GM12891 (cell line): ENCODE data around the gene PLEKHH1.

Experiments
- DNase-seq: peaks from one replicate; pipeline ENCODE4 v3.0.0; 2011; ENCODE audit warnings: low spot score; ENCODE audit not compliant: insufficient read length
- FAIRE-seq: peaks from 2 replicates; lab custom pipeline; 2011; peaks lifted over from hg19 to GRCh38; lab: Jason Lieb, UNC
- PAX5 ChIP-seq: IDR thresholded peaks from 2 replicates; pipeline ENCODE4 v1.6.1; 2011; ENCODE audit warnings: low read length, moderate library complexity, mild to moderate bottlenecking; ENCODE audit not compliant: insufficient read depth, severe bottlenecking
- POLR2A ChIP-seq: IDR thresholded peaks from 2 replicates; pipeline ENCODE4 v1.6.1; 2011; ENCODE audit warnings: low read depth, low read length, control low read depth
- POLR2AphosphoS5 ChIP-seq: IDR thresholded peaks from 2 replicates; pipeline ENCODE4 v1.6.1; 2011; ENCODE audit warnings: low read depth, low read length, control low read depth
- POU2F2 ChIP-seq: IDR thresholded peaks from 2 replicates; pipeline ENCODE4 v1.6.1; 2011; ENCODE audit warnings: low read depth, mild to moderate bottlenecking, control low read depth, low read length, moderate library complexity
- SPI1 ChIP-seq: IDR thresholded peaks from 2 replicates; pipeline ENCODE4 v1.6.1; 2011; ENCODE audit warnings: low read depth, low read length, control low read depth
- TAF1 ChIP-seq: IDR thresholded peaks from 2 replicates; pipeline ENCODE4 v1.6.1; 2011; ENCODE audit warnings: low read depth, low read length, control low read depth

Gene PLEKHH1

DNA sequence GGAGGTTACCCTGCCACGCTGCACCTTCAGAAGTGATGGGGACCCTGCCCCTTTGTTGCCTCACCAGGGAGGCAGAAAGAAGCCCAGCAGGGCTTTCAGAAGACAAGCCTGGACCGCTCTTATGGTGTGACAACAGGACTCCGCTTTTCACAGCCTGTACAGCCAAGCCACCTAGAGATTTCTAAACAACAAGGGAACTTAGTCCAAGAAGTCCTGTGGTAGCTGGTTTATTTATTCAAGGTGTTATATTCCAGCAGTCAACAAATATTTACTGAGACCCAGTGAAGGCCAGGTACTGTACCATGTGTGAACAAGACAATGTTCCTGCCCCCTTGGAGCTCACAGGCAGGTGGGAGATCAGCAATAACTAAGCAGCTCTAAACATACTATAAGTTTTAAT, 40.6 kb upstream of the PLEKHH1 start:
- TF ChIP-seq POLR2A, result no peak
- no peak for TF ChIP-seq PAX5
- no peak for TF ChIP-seq POLR2AphosphoS5
- no peak for TF ChIP-seq POU2F2
- TF ChIP-seq SPI1, result no peak
- TF ChIP-seq TAF1, result no peak
- FAIRE-seq (peak; percentile 33), DNase-seq (no peak)

DNA sequence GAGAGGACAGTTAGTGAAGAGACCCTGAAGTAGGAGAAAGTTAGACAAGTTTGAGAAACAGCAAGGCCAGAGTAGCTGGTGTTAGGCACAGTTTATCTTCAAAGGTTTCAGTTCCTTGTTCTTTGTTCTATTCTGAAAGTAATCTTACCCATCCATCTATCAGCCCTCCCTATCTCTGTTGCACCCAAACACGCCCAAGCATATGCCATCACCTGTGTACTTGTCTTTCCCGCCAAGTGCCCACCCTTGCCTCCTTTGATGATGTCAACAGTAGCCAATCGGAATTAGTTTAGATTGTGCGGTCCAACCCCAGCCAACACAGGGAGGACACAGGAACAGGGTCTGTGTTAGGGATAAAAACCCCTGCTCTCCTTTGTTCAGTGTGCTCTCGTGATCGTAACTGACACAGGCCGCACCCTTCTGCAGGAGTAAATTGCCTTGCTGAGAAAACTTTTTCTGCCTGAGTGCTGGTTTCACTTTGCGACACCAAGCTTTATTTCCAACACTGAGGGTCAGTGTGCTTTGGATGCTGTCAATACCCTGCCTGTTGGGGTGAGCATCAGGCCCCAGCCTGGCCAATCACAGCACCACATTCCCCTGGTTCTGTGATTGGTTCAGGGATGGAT, 39.9 kb upstream of the PLEKHH1 start:
- no peak for TF ChIP-seq POLR2A
- TF ChIP-seq POU2F2, result 0 out of 2 replicates have a peak, but pooled peaks have one; percentile 27
- peak; percentile 97 for TF ChIP-seq SPI1
- no peak for TF ChIP-seq POLR2AphosphoS5
- no peak for TF ChIP-seq TAF1
- TF ChIP-seq PAX5, result no peak
- DNase-seq (no peak), FAIRE-seq (peak; percentile 93)

DNA sequence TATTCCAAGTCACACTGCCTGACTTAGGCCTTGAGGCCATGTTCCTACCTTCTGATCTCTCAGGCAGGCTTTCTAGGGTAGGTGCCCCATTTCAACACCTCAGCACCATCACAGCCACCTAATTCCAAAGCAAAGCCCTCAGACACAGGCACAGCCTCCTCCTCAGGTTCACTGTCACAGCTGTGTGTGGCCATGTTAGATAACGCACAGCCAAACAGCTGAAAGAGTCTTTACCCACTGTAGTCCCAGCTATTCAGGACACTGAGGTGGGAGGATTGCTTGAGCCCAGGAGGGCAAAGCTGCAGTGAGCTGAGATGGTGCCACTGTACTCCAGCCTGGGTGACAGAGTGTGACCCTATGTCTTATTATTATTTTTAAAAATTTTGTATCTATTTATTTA, 37.3 kb upstream of the PLEKHH1 start:
- FAIRE-seq (no peak), DNase-seq (no peak)
- no peak for TF ChIP-seq PAX5

DNA sequence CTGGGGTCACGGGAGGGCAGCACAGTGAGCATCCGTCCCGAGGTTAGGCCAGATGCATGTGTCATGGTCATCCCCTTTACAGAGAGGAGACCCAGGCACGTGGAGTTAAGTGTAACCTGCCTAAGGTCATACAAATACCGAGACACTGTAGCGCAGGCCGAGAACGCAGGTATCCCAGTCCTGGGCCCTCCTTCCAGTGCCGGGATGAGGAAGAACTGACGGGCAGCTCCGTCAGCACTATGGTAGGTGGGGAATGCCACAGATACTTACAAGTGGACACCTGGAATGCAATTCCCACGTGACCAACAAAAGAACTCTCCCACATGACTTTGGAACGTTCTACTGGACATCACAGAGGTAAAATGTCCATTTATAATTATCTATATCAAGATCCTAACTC, 35.9 kb upstream of the PLEKHH1 start:
- FAIRE-seq (no peak), DNase-seq (no peak)
- no peak for TF ChIP-seq POLR2AphosphoS5
- TF ChIP-seq POU2F2, result no peak
- TF ChIP-seq SPI1, result no peak
- TF ChIP-seq PAX5, result no peak

DNA sequence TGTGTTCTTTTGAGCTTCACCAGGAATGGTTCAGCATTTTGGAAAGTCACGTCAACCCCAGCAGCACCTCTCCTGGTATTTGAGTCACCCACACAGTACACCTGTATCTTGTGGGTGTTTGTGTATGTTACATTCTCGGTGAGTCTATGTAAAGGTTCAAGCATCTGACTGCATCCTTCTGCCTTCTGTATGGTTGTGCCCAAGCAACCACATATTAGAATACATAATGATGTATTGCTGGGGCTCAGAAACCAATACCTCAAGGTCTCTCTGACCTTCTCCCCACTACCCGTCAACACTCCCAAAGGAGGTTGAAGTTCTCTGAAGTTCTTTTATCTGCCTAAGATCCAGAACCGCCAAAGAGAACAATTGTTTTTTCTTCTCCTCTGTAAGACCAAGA, 35.4 kb upstream of the PLEKHH1 start:
- FAIRE-seq (peak; percentile 5), DNase-seq (no peak)
- no peak for TF ChIP-seq POU2F2
- TF ChIP-seq PAX5, result no peak
- no peak for TF ChIP-seq POLR2A
- TF ChIP-seq TAF1, result no peak
- TF ChIP-seq POLR2AphosphoS5, result no peak
- no peak for TF ChIP-seq SPI1

DNA sequence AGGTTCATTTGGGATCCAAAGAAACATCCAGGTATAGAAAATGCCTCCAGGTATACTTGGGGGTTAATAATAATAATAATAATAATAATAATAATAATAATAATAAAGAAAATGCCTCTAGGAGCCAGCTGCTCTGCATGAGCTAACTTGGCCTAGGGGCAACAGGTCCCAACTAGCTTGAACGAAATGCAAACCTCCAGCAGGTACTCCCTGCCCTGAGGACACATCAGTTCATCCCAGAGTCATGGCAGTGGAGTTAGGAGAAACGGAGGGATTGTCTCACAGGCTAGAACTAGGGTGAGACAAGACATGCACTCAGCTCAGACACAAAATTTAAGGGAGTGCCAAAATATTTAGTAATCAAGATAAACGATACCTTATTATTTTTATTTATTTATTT, 32.1 kb upstream of the PLEKHH1 start:
- DNase-seq, result no peak
- TF ChIP-seq POU2F2 (no peak), POLR2A (no peak), SPI1 (no peak), POLR2AphosphoS5 (no peak), TAF1 (no peak), PAX5 (no peak)
- FAIRE-seq, result no peak

DNA sequence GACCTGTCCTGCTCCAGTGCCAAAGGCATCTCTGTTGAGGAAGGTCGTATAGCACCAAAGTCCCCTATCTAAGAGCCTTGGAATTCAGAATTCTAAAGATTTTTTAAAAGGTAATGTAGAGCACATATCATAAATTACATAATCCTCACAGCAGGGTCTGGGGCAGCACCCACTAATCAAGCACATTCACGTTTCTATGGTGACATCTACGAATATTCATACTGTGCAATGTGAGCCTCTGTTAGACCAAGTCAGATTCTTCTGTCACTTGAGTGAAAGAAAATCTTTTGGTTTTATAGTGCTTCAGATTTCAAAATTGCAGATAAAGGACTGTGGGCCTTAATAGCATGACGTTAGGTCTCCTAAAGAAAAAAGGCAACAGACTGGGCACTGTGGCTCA, 31.4 kb upstream of the PLEKHH1 start:
- DNase-seq (no peak), FAIRE-seq (no peak)
- TF ChIP-seq POLR2AphosphoS5 (no peak), POLR2A (no peak), TAF1 (no peak)

DNA sequence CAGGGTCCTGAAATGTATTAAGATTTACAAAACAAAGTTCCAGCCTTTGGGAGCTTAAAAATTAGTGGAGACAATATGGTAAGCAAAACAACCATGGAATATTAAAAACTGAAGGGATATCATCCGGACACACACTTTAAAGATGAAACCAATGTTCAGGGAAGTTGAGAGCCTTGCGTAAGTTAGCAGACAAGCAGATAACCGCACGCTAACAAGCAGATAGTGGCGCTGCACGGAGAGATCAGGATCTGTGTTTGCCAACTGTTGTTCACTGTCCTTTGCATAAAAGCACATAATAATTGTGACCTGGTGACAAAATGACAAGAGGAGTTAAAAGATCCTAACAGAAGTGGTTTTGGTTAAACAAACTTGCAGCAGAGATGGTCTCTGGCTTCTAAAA, 30.2 kb upstream of the PLEKHH1 start:
- TF ChIP-seq POU2F2 (no peak), PAX5 (no peak), SPI1 (no peak), TAF1 (no peak), POLR2AphosphoS5 (no peak), POLR2A (no peak)

DNA sequence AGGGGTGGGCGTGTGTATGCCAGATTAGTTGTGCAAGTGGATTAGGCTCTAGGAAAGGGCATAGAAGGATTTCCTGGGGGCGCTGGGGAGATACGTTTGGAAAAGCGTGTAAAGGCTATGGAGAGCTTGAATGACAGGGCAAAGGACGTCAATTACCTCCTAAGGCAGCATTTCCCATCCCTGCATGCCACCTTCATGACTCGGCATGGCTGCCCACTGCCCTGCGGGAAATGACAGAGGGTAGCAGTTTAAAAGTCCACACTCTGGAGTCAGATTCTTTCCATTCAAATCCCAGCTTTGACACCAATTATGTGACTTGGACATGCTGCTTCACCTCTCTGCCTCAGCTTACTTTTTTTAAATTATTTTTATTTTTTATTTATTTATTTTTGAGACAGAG, 29.8 kb upstream of the PLEKHH1 start:
- TF ChIP-seq POLR2A, result no peak
- no peak for TF ChIP-seq TAF1
- no peak for TF ChIP-seq PAX5
- TF ChIP-seq SPI1, result no peak
- TF ChIP-seq POLR2AphosphoS5, result no peak
- TF ChIP-seq POU2F2, result no peak
- FAIRE-seq (no peak), DNase-seq (no peak)

More for the DNA sequence above, 30.2 kb upstream of the PLEKHH1 start:
- DNase-seq (no peak), FAIRE-seq (no peak)

DNA sequence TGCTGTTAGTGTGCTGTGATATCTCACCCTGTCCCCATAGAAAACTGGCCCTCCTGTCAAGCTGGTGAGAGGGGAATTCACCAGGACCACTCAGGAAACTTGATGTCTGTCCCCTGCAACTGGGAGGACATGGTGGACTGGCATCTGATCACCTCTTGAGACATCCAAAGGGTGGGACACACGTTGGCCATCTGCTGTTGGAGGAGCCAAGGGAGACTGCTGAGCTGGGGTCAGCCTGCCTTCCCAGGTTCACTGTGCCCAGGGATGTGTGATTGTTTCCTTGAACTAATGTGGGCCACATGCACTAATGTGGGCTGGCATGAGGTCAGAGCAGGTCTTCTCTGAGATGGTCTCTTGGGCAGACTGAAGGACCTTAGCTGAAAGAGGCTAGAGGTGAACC, 27.8 kb upstream of the PLEKHH1 start:
- no peak for DNase-seq
- FAIRE-seq, result no peak
- TF ChIP-seq POU2F2 (no peak), TAF1 (no peak), PAX5 (no peak), POLR2A (no peak), POLR2AphosphoS5 (no peak), SPI1 (no peak)
